OCI-LY7 (cell line): ENCODE results near the gene MRPL28.

ENCODE experiments used
- CTCF ChIP-seq: fragments of 200-600 bp; sonication (generic); conservative IDR thresholded peaks from 2 replicates; pipeline ENCODE4 v1.5.1; 2014; ENCODE audit warnings: mild to moderate bottlenecking, antibody characterized with exemption, low read length, moderate library complexity, mixed read lengths
- EZH2phosphoT487 ChIP-seq: fragments of 200-600 bp; sonication (generic); IDR thresholded peaks from 2 replicates; pipeline ENCODE4 v1.6.1; 2018; ENCODE audit warnings: low read depth, borderline replicate concordance, mild to moderate bottlenecking, mixed run types, antibody characterized with exemption, low read length, moderate library complexity, mixed read lengths

DNA sequence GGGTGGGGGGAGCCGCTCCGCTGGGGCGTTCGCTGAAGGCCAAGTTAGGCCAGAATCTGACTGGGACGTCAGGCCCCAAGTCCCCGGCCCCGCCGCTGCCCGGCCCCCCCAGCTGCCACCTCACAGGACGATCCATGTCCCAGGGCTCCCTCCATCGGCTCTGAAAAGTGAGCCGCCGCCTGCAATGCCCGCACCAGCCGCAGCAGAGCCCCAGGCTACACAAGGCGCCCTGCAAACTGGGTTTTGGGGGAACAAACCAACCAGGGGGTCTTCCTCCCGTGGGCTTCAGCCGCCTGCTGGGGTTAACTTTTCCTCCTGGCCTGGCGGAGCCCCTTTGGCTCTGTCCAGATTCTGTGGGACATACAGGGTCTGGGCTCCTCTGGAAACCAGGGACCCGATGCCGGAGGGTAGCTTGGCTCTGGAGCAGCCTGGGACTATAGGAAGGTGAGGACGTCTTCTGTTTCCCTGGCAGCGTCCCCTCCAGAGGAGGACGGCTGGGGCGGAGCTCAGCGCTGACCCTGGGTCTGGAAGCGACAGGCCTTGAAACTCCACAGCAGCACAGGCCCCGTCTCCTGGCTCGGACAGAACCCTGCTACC lies 27.5 kb upstream of the MRPL28 start:
- TF ChIP-seq CTCF (0 out of 2 replicates have a peak, but pooled peaks have one; percentile 29), EZH2phosphoT487 (no peak)
